ENCODE measurements around the gene USP43. TPM values are rescaled to one million over a fixed set of nuclear protein-coding genes. Genes with fewer than 3 reads are reported as not detected.

Gene USP43
- total and polyA plus RNA-seq, 11 donors, result 0.01 to 0.41 (median 0.14) TPM; not detected in 7

- ATAC-seq (no peak), DNase-seq (no peak)
- Histone ChIP-seq H3K36me3 (no peaks in the 10 kb centered on the region), H3K9me3 (no peaks in the 10 kb centered on the region), H3K4me3 (no peak overlapping the region), H3K4me1 (no peaks in the 10 kb centered on the region), H3K27me3 (peaks cover 0 to 7% (median 0%) of the 10 kb centered on the region in 9 donors), H3K27ac (no peak overlapping the region)
- TF ChIP-seq POLR2A (IDR thresholded peaks at IDR 0.05), result no peak
- TF ChIP-seq, protein P1, sequence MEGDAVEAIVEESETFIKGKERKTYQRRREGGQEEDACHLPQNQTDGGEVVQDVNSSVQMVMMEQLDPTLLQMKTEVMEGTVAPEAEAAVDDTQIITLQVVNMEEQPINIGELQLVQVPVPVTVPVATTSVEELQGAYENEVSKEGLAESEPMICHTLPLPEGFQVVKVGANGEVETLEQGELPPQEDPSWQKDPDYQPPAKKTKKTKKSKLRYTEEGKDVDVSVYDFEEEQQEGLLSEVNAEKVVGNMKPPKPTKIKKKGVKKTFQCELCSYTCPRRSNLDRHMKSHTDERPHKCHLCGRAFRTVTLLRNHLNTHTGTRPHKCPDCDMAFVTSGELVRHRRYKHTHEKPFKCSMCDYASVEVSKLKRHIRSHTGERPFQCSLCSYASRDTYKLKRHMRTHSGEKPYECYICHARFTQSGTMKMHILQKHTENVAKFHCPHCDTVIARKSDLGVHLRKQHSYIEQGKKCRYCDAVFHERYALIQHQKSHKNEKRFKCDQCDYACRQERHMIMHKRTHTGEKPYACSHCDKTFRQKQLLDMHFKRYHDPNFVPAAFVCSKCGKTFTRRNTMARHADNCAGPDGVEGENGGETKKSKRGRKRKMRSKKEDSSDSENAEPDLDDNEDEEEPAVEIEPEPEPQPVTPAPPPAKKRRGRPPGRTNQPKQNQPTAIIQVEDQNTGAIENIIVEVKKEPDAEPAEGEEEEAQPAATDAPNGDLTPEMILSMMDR (IDR thresholded peaks at IDR 0.05), result no peak
- intact Hi-C loops (cut with DNase I), result no loop called here
- WGBS, 4 donors, result 67 to 74% (median 71%) methylated on average over 2 of the region's 2 CpGs
Measured at GRCh38 chr17:9611557-9611956, 33.8 kb upstream of the USP43 start.

GRCh38 chr17:9612006-9612405 is 33.3 kb upstream of the USP43 start:
- WGBS, 4 donors, result 63 to 67% (median 65%) methylated on average over 9 of the region's 9 CpGs
- TF ChIP-seq POLR2A (IDR thresholded peaks at IDR 0.05), result no peak
- TF ChIP-seq, protein P1 (IDR thresholded peaks at IDR 0.05), result no peak
- no peak overlapping the region for H3K4me3 ChIP-seq
- H3K36me3 ChIP-seq, result no peaks in the 10 kb centered on the region
- H3K27ac ChIP-seq, result no peak overlapping the region
- ATAC-seq (no peak), DNase-seq (no peak)
- no peaks in the 10 kb centered on the region for H3K9me3 ChIP-seq
- intact Hi-C loops (cut with DNase I), result no loop called here
- peaks cover 0 to 7% (median 0%) of the 10 kb centered on the region in 9 donors for H3K27me3 ChIP-seq
- no peaks in the 10 kb centered on the region for H3K4me1 ChIP-seq

GRCh38 chr17:9615486-9615885 is 29.8 kb upstream of the USP43 start:
- 45 to 65% (median 47%) methylated on average over 2 of the region's 2 CpGs for WGBS, 4 donors
- Histone ChIP-seq H3K36me3 (no peaks in the 10 kb centered on the region), H3K4me1 (no peaks in the 10 kb centered on the region), H3K4me3 (no peak overlapping the region), H3K27ac (no peak overlapping the region), H3K9me3 (no peaks in the 10 kb centered on the region), H3K27me3 (peaks cover 0 to 7% (median 0%) of the 10 kb centered on the region in 9 donors)
- TF ChIP-seq, protein P1 (IDR thresholded peaks at IDR 0.05), result no peak
- no peak for TF ChIP-seq POLR2A (IDR thresholded peaks at IDR 0.05)
- DNase-seq (no peak), ATAC-seq (no peak)
- intact Hi-C loops (cut with DNase I), result no loop called here

GRCh38 chr17:9622961-9623360 is 22.4 kb upstream of the USP43 start:
- ATAC-seq (no peak), DNase-seq (no peak)
- intact Hi-C loops (cut with DNase I), result no loop called here
- TF ChIP-seq, protein P1 (IDR thresholded peaks at IDR 0.05), result no peak
- TF ChIP-seq POLR2A (IDR thresholded peaks at IDR 0.05), result no peak
- Histone ChIP-seq H3K4me3 (no peak overlapping the region), H3K27ac (no peak overlapping the region), H3K9me3 (peaks cover 0 to 40% (median 22%) of the 10 kb centered on the region in 12 donors), H3K4me1 (no peaks in the 10 kb centered on the region), H3K27me3 (no peaks in the 10 kb centered on the region), H3K36me3 (no peaks in the 10 kb centered on the region)
